Measurements from ENCODE around the gene EXOC7. TPM values are rescaled to one million over a fixed set of nuclear protein-coding genes. Genes with fewer than 3 reads are reported as not detected.

Gene EXOC7
- total and polyA plus RNA-seq, 7 experiments from 2014 or later: 46.6 to 204 (median 121) TPM

- H3K27me3 ChIP-seq (ENCODE audit: control insufficient read depth in 2 of 2, insufficient read depth in 2 of 2, low read length in 2 of 2): no peaks in the 10 kb centered on the region
- H3K27ac ChIP-seq (ENCODE audit: low read depth, low read length): no peak overlapping the region
- intact Hi-C loops (cut with micrococcal nuclease): no loop called here
- no peak overlapping the region for H3K4me3 ChIP-seq (ENCODE audit: low read length)
- H3K27ac Mint-ChIP-seq: peak overlapping the region in 4 of 9 donors; percentile 42 to 77 (median 58)
- no peaks in the 10 kb centered on the region for H3K9me3 ChIP-seq (ENCODE audit: control insufficient read depth in 2 of 3, low read length in 3 of 3)
- peaks cover 0 to 26% (median 0%) of the 10 kb centered on the region in 5 donors for H3K27me3 Mint-ChIP-seq
- DNase-seq (no peak), ATAC-seq (no peak)
- peak overlapping the region in 9 of 10 donors; percentile 4 to 75 (median 54) for H3K4me3 Mint-ChIP-seq
- peaks cover 0 to 1% (median 0%) of the 10 kb centered on the region in 11 donors for H3K9me3 Mint-ChIP-seq
- POLR2A ChIA-PET: interaction anchor here (8.5 kb wide), 1 partner anchor 41 kb away, joined by 141 read pairs; no protein-coding TSS in a partner anchor
- peaks cover 27 to 53% (median 46%) of the 10 kb centered on the region in 7 donors for H3K4me1 Mint-ChIP-seq
- H3K36me3 ChIP-seq (ENCODE audit: control insufficient read depth in 2 of 3, insufficient read depth in 3 of 3, low read length in 3 of 3): no peaks in the 10 kb centered on the region
- peaks cover 27 to 47% of the 10 kb centered on the region in 2 donors for H3K4me1 ChIP-seq (ENCODE audit: control insufficient read depth in 2 of 2, insufficient read depth in 2 of 2, low read length in 2 of 2)
- H3K36me3 Mint-ChIP-seq: peaks cover 0 to 4% (median 0%) of the 10 kb centered on the region in 5 donors
- CTCF ChIA-PET: interaction anchor here (0.6 kb wide), 1 partner anchor 144 kb away, joined by 3 read pairs; no protein-coding TSS in a partner anchor
Measured at GRCh38 chr17:76138896-76139752, 35.5 kb upstream of the EXOC7 start.

- H3K36me3 ChIP-seq (ENCODE audit: control insufficient read depth in 2 of 3, insufficient read depth in 3 of 3, low read length in 3 of 3): no peaks in the 10 kb centered on the region
- CTCF ChIA-PET: interaction anchor here (0.6 kb wide), 1 partner anchor 145 kb away, joined by 3 read pairs; no protein-coding TSS in a partner anchor
Measured at GRCh38 chr17:76138234-76138895, 34.8 kb upstream of the EXOC7 start.

GRCh38 chr17:76137351-76138233, 34.0 kb upstream of the EXOC7 start:
- H3K4me3 Mint-ChIP-seq: no peak overlapping the region
- DNase-seq (no peak), ATAC-seq (no peak)
- intact Hi-C loops (cut with micrococcal nuclease): no loop called here
- ChIA-PET POLR2A (interaction anchor here (1.0 to 1.2 kb wide), 2 partner anchors 11 to 15 kb away, joined by 4 read pairs; no protein-coding TSS in a partner anchor), CTCF (interaction anchor here (1.1 kb wide), 1 partner anchor 142 kb away, joined by 4 read pairs; no protein-coding TSS in a partner anchor)
- no peaks in the 10 kb centered on the region for H3K36me3 ChIP-seq (ENCODE audit: control insufficient read depth in 2 of 3, insufficient read depth in 3 of 3, low read length in 3 of 3)
- peaks cover 0 to 26% (median 0%) of the 10 kb centered on the region in 5 donors for H3K27me3 Mint-ChIP-seq
- no peak overlapping the region for H3K4me3 ChIP-seq (ENCODE audit: low read length)
- H3K27ac Mint-ChIP-seq: no peak overlapping the region
- H3K4me1 ChIP-seq (ENCODE audit: control insufficient read depth in 2 of 2, insufficient read depth in 2 of 2, low read length in 2 of 2): peaks cover 12 to 32% of the 10 kb centered on the region in 2 donors
- H3K9me3 Mint-ChIP-seq: peaks cover 0 to 1% (median 0%) of the 10 kb centered on the region in 11 donors
- H3K36me3 Mint-ChIP-seq: no peaks in the 10 kb centered on the region
- H3K4me1 Mint-ChIP-seq: peaks cover 21 to 48% (median 38%) of the 10 kb centered on the region in 7 donors
- no peak overlapping the region for H3K27ac ChIP-seq (ENCODE audit: low read depth, low read length)
- no peaks in the 10 kb centered on the region for H3K27me3 ChIP-seq (ENCODE audit: control insufficient read depth in 2 of 2, insufficient read depth in 2 of 2, low read length in 2 of 2)
- H3K9me3 ChIP-seq (ENCODE audit: control insufficient read depth in 2 of 3, low read length in 3 of 3): no peaks in the 10 kb centered on the region

More at GRCh38 chr17:76138234-76138895, 34.8 kb upstream of the EXOC7 start:
- Mint-ChIP-seq H3K9me3 (peaks cover 0 to 1% (median 0%) of the 10 kb centered on the region in 11 donors), H3K4me3 (peak overlapping the region in 1 of 10 donors; percentile 25), H3K36me3 (peaks cover 0 to 3% (median 0%) of the 10 kb centered on the region in 5 donors), H3K4me1 (peaks cover 27 to 53% (median 45%) of the 10 kb centered on the region in 7 donors), H3K27ac (no peak overlapping the region), H3K27me3 (peaks cover 0 to 26% (median 0%) of the 10 kb centered on the region in 5 donors)
- Histone ChIP-seq H3K4me3 (ENCODE audit: low read length) (no peak overlapping the region), H3K27me3 (ENCODE audit: control insufficient read depth in 2 of 2, insufficient read depth in 2 of 2, low read length in 2 of 2) (no peaks in the 10 kb centered on the region), H3K4me1 (ENCODE audit: control insufficient read depth in 2 of 2, insufficient read depth in 2 of 2, low read length in 2 of 2) (peaks cover 20 to 40% of the 10 kb centered on the region in 2 donors), H3K27ac (ENCODE audit: low read depth, low read length) (no peak overlapping the region), H3K9me3 (ENCODE audit: control insufficient read depth in 2 of 3, low read length in 3 of 3) (no peaks in the 10 kb centered on the region)
- intact Hi-C loops (cut with micrococcal nuclease): no loop called here
- POLR2A ChIA-PET: interaction anchor here (1.0 to 1.2 kb wide), 2 partner anchors 11 to 14 kb away, joined by 4 read pairs; no protein-coding TSS in a partner anchor
- ATAC-seq: no peak
- DNase-seq: no peak

GRCh38 chr17:76137001-76137350, 33.4 kb upstream of the EXOC7 start:
- CTCF ChIA-PET: interaction anchor here (1.1 kb wide), 1 partner anchor 143 kb away, joined by 4 read pairs; no protein-coding TSS in a partner anchor
- ATAC-seq (no peak), DNase-seq (no peak)
- H3K36me3 ChIP-seq (ENCODE audit: control insufficient read depth in 2 of 3, insufficient read depth in 3 of 3, low read length in 3 of 3): no peaks in the 10 kb centered on the region
- Mint-ChIP-seq H3K4me3 (peak overlapping the region in 1 of 10 donors; percentile 38), H3K27me3 (peaks cover 0 to 26% (median 0%) of the 10 kb centered on the region in 5 donors), H3K36me3 (no peaks in the 10 kb centered on the region), H3K27ac (peak overlapping the region in 4 of 9 donors; percentile 43 to 72 (median 64)), H3K9me3 (peaks cover 0 to 1% (median 0%) of the 10 kb centered on the region in 11 donors), H3K4me1 (peaks cover 17 to 42% (median 31%) of the 10 kb centered on the region in 7 donors)
- no peak overlapping the region for H3K4me3 ChIP-seq (ENCODE audit: low read length)
- no peak overlapping the region for H3K27ac ChIP-seq (ENCODE audit: low read depth, low read length)
- no peaks in the 10 kb centered on the region for H3K9me3 ChIP-seq (ENCODE audit: control insufficient read depth in 2 of 3, low read length in 3 of 3)
- POLR2A ChIA-PET: interaction anchor here (0.6 to 5.3 kb wide), 3 partner anchors 7 to 51 kb away, joined by 3 to 35 read pairs (median 4); no protein-coding TSS in a partner anchor
- peaks cover 7 to 27% of the 10 kb centered on the region in 2 donors for H3K4me1 ChIP-seq (ENCODE audit: control insufficient read depth in 2 of 2, insufficient read depth in 2 of 2, low read length in 2 of 2)
- intact Hi-C loops (cut with micrococcal nuclease): no loop called here
- no peaks in the 10 kb centered on the region for H3K27me3 ChIP-seq (ENCODE audit: control insufficient read depth in 2 of 2, insufficient read depth in 2 of 2, low read length in 2 of 2)

GRCh38 chr17:76136276-76137000, 32.9 kb upstream of the EXOC7 start:
- Mint-ChIP-seq H3K9me3 (peaks cover 0 to 1% (median 0%) of the 10 kb centered on the region in 11 donors), H3K4me1 (peaks cover 15 to 36% (median 26%) of the 10 kb centered on the region in 7 donors), H3K4me3 (peak overlapping the region in 1 of 10 donors; percentile 38), H3K27ac (peak overlapping the region in 5 of 9 donors; percentile 22 to 72 (median 56)), H3K36me3 (no peaks in the 10 kb centered on the region), H3K27me3 (peaks cover 0 to 26% (median 0%) of the 10 kb centered on the region in 5 donors)
- no peak overlapping the region for H3K27ac ChIP-seq (ENCODE audit: low read depth, low read length)
- no peaks in the 10 kb centered on the region for H3K27me3 ChIP-seq (ENCODE audit: control insufficient read depth in 2 of 2, insufficient read depth in 2 of 2, low read length in 2 of 2)
- DNase-seq: no peak
- ChIA-PET CTCF (interaction anchor here (0.9 to 4.5 kb wide), 3 partner anchors 8 to 143 kb away, joined by 4 to 19 read pairs (median 4); no protein-coding TSS in a partner anchor), POLR2A (interaction anchor here (0.6 to 5.3 kb wide), 5 partner anchors 8 to 130 kb away, joined by 3 to 35 read pairs (median 4); no protein-coding TSS in a partner anchor)
- intact Hi-C loops (cut with micrococcal nuclease): no loop called here
- no peaks in the 10 kb centered on the region for H3K36me3 ChIP-seq (ENCODE audit: control insufficient read depth in 2 of 3, insufficient read depth in 3 of 3, low read length in 3 of 3)
- no peak overlapping the region for H3K4me3 ChIP-seq (ENCODE audit: low read length)
- peaks cover 2 to 21% of the 10 kb centered on the region in 2 donors for H3K4me1 ChIP-seq (ENCODE audit: control insufficient read depth in 2 of 2, insufficient read depth in 2 of 2, low read length in 2 of 2)
- no peak for ATAC-seq
- no peaks in the 10 kb centered on the region for H3K9me3 ChIP-seq (ENCODE audit: control insufficient read depth in 2 of 3, low read length in 3 of 3)

Data from naive thymus-derived CD4-positive, alpha-beta T cell (primary cell).